GM23338 (cell line): ENCODE results near the gene PRKD1.

Source experiments
- CREB1 ChIP-seq: fragments of 250-450 bp; sonication (Bioruptor Pico); IDR thresholded peaks from 2 replicates; pipeline ENCODE4 v1.5.0; 2020; ENCODE audit warnings: low read depth, mild to moderate bottlenecking, moderate library complexity
- CTCF ChIP-seq, 2 experiments: fragments of 200-600 bp in 1 of 2; sonication (generic) in 1 of 2; conservative IDR thresholded peaks; 2 replicates each; pipeline versions ENCODE4 v1.5.1 to v1.6.1; 2016 to 2017; ENCODE audit warnings: antibody characterized with exemption in 2 of 2, low read depth in 2 of 2, mild to moderate bottlenecking in 2 of 2, moderate library complexity in 1 of 2
- EZH2 ChIP-seq: fragments of 200-600 bp; sonication (generic); IDR thresholded peaks from one replicate; pipeline ENCODE4 v1.8.0; 2017; ENCODE audit warnings: antibody characterized with exemption, mild to moderate bottlenecking, low read depth; ENCODE audit not compliant: unreplicated experiment
- EZH2phosphoT487 ChIP-seq: fragments of 200-600 bp; sonication (generic); IDR thresholded peaks from one replicate; pipeline ENCODE4 v1.8.1; 2018; ENCODE audit warnings: antibody characterized with exemption; ENCODE audit not compliant: unreplicated experiment
- POLR2AphosphoS5 ChIP-seq: IDR thresholded peaks from 2 replicates; pipeline ENCODE4 v1.6.1; 2016; ENCODE audit warnings: antibody characterized with exemption, low read depth
- REST ChIP-seq: IDR thresholded peaks from one replicate; pipeline ENCODE4 v1.6.1; 2018; ENCODE audit warnings: antibody characterized with exemption; ENCODE audit not compliant: unreplicated experiment
- STAT1 ChIP-seq: IDR thresholded peaks from one replicate; pipeline ENCODE4 v1.6.1; 2016; ENCODE audit warnings: antibody characterized with exemption; ENCODE audit not compliant: unreplicated experiment

DNA sequence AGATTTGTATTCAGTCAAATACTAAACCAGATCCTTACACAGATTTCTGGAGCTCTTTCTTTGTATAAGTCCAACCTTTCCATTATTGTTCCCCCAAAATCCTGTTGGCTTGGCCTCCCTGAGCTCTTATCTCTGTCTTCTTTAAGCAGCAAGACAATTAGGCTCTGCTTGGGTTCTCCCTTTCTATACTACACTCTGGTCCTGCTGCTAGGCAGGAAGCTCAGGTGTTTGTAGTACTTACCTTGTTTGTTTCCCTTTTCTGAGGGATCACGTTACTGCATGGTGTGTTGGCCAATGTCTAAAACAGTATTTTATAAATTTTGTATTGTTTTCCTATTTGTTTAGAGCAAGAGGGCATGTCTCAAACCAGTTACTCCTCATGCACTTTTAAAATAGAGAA is 192.9 kb downstream of the PRKD1 start:
- TF ChIP-seq EZH2 (no peak), CTCF (conservative IDR thresholded peaks at IDR 0.05; ENCODE audit: low read depth in 2 of 2) (no peak), POLR2AphosphoS5 (no peak), EZH2phosphoT487 (no peak), CREB1 (no peak), REST (no peak), STAT1 (no peak)
